K562 (cell line): ENCODE data around the gene RTN4. TPM values are rescaled to one million over a fixed set of nuclear protein-coding genes. Genes with fewer than 3 reads are reported as not detected.

Source experiments
- ATAC-seq: fragments of 200-7000 bp; cut with Tn5 transposase; 3 replicates; pipeline ENCODE4 v1.9.1; 2020; ENCODE audit warnings: moderate library complexity
- BruUV-seq: library from RNA; stranded (reverse); fragments of 400-500 nt; replicated peaks from 2 replicates; lab custom pipeline; 2021; lab: Mats Ljungman, UMichigan
- CTCF ChIA-PET: fragments of 300-600 bp; formaldehyde crosslinking; extraction: SDS; loops from one replicate; lab custom pipeline; 2021; ENCODE audit warnings: low intra/inter-chr PET ratio; lab: Yijun Ruan, JAX
- POLR2A ChIA-PET: fragments of 300-600, 350-650 bp; sonication (Branson Sonifier 250); formaldehyde crosslinking; extraction: SDS; loops from one replicate; lab custom pipeline; 2021; ENCODE audit warnings: antibody characterized with exemption, inconsistent platforms; lab: Yijun Ruan, JAX
- DNase-seq, 4 experiments: peaks; one replicate each; pipeline versions ENCODE4 v3.0.0 to v3.0.0-alpha.2; 2011 to 2018; ENCODE audit warnings: low spot score in 3 of 4, mixed read lengths in 3 of 4; ENCODE audit errors: extremely low read depth in 1 of 4
- FAIRE-seq: peaks from 2 replicates; lab custom pipeline; 2011; peaks lifted over from hg19 to GRCh38; lab: Jason Lieb, UNC
- H2AFZ ChIP-seq: 2 replicates; pipeline ENCODE4 v1.6.0; 2011; ENCODE audit warnings: low read depth, low read length, control low read depth, inconsistent platforms
- H3K27ac ChIP-seq: fragments of 200-600 bp; 3 replicates; pipeline ENCODE4 v1.8.0; 2011; ENCODE audit warnings: low read depth, mild to moderate bottlenecking, control low read depth, inconsistent platforms, low read length, moderate library complexity, mixed read lengths; ENCODE audit errors: extremely low read depth
- H3K27me3 ChIP-seq, 2 experiments: fragments of 300-600 bp in 1 of 2; 2 replicates in 1 of 2; 3 replicates in 1 of 2; pipeline versions ENCODE4 v1.6.0 to v1.8.0; 2011; ENCODE audit warnings: inconsistent platforms in 2 of 2, low read length in 2 of 2, mild to moderate bottlenecking in 1 of 2, mixed read lengths in 1 of 2, moderate library complexity in 1 of 2; ENCODE audit not compliant: control insufficient read depth in 2 of 2, insufficient read depth in 2 of 2
- H3K36me3 ChIP-seq: fragments of 300-600 bp; 3 replicates; pipeline ENCODE4 v1.8.0; 2011; ENCODE audit warnings: mild to moderate bottlenecking, low read length, inconsistent platforms; ENCODE audit not compliant: control insufficient read depth, insufficient read depth
- H3K4me1 ChIP-seq, 2 experiments: fragments of 200-600 bp in 1 of 2; replicated peaks in 1 of 2; 2 replicates in 1 of 2; 3 replicates in 1 of 2; pipeline versions ENCODE4 v1.5.1 to v1.8.0; 2011; ENCODE audit warnings: inconsistent platforms in 2 of 2, low read length in 2 of 2, mild to moderate bottlenecking in 1 of 2, mixed read lengths in 1 of 2, moderate library complexity in 1 of 2; ENCODE audit not compliant: control insufficient read depth in 2 of 2, insufficient read depth in 2 of 2
- H3K4me2 ChIP-seq: 2 replicates; pipeline ENCODE4 v1.6.1; 2011; ENCODE audit warnings: low read length, control low read depth, inconsistent platforms, mixed read lengths; ENCODE audit not compliant: insufficient read depth
- H3K4me3 ChIP-seq: fragments of 200-600 bp; sonication (generic), shearing (Covaris generic); 2 replicates; pipeline ENCODE4 v1.5.1; 2016; ENCODE audit warnings: control low read depth, inconsistent platforms
- H3K79me2 ChIP-seq: fragments of 200-600 bp; 3 replicates; pipeline ENCODE4 v1.8.0; 2011; ENCODE audit warnings: low read length, inconsistent platforms; ENCODE audit not compliant: control insufficient read depth, insufficient read depth
- H3K9ac ChIP-seq, 2 experiments: 2 replicates each; pipeline versions ENCODE4 v1.6.0 to v1.6.1; 2011; ENCODE audit warnings: low read depth in 2 of 2, low read length in 2 of 2, control low read depth in 1 of 2, inconsistent platforms in 1 of 2, mild to moderate bottlenecking in 1 of 2, mixed read lengths in 1 of 2; ENCODE audit not compliant: insufficient read depth in 1 of 2
- H3K9me1 ChIP-seq: one replicate; pipeline ENCODE4 v1.6.0; 2011; ENCODE audit warnings: inconsistent platforms, mild to moderate bottlenecking, low read length, moderate library complexity; ENCODE audit not compliant: control insufficient read depth, insufficient read depth
- H3K9me3 ChIP-seq: replicated peaks from 2 replicates; pipeline ENCODE4 v1.5.1; 2011; ENCODE audit warnings: low read depth, low read length, inconsistent platforms; ENCODE audit not compliant: control insufficient read depth, insufficient read depth
- H4K20me1 ChIP-seq: replicated peaks from 2 replicates; pipeline ENCODE4 v1.6.1; 2011; ENCODE audit warnings: low read length, inconsistent platforms, mixed read lengths; ENCODE audit not compliant: control insufficient read depth, insufficient read depth
- COPS2 ChIP-seq: fragments of 450-650 bp; conservative IDR thresholded peaks from 2 replicates; pipeline ENCODE4 v1.6.1; 2016; ENCODE audit warnings: mild to moderate bottlenecking, moderate library complexity
- E2F5 ChIP-seq: sonication (generic); formaldehyde crosslinking; IDR thresholded peaks from 2 replicates; pipeline ENCODE4 v1.8.0; 2022; ENCODE audit warnings: mild to moderate bottlenecking, missing genetic modification reagents
- JUNB ChIP-seq: fragments of 450-650 bp; formaldehyde crosslinking; conservative IDR thresholded peaks from 2 replicates; pipeline ENCODE4 v1.4.0; 2020; ENCODE audit warnings: mild to moderate bottlenecking
- TAF9B ChIP-seq: fragments of 450-650 bp; IDR thresholded peaks from 2 replicates; pipeline ENCODE4 v1.6.1; 2018; ENCODE audit warnings: mild to moderate bottlenecking; ENCODE audit not compliant: partially characterized antibody
- U2AF2 ChIP-seq: fragments of 200-400 bp; formaldehyde crosslinking; optimal IDR thresholded peaks from 2 replicates; pipeline ENCODE3; 2017; ENCODE audit warnings: low read depth, mild to moderate bottlenecking, low read length
- ZNF507 ChIP-seq: conservative IDR thresholded peaks from 2 replicates; pipeline ENCODE4 v1.6.1; 2017; ENCODE audit warnings: missing genetic modification characterization, missing compliant biosample characterization
- ZNF609 ChIP-seq: sonication (generic); formaldehyde crosslinking; IDR thresholded peaks from 2 replicates; pipeline ENCODE4 v1.8.1; 2023; ENCODE audit warnings: missing genetic modification reagents, mild to moderate bottlenecking, borderline replicate concordance
- WGBS: fragments of 100-300 bp; shearing (Covaris generic); methylation state at CpG from one replicate; pipeline ENCODE4 v1.1.6; 2016; ENCODE audit warnings: low coverage, mixed read lengths; ENCODE audit not compliant: insufficient coverage; ENCODE audit errors: missing lambda C conversion rate; 5-methylcytosine and 5-hydroxymethylcytosine counted together
- in situ Hi-C: fragments of 300-500 bp; cut with MboI; formaldehyde crosslinking; loops from 4 replicates; pipeline ENCODE4 v1.15.0; 2018; ENCODE audit warnings: inconsistent platforms, mixed read lengths
- intact Hi-C: fragments of 100-400 bp; cut with micrococcal nuclease; formaldehyde crosslinking; loops from 2 replicates; pipeline ENCODE4 v1.14.2; 2022
- polyA plus RNA-seq, 8 experiments: library from polyadenylated mRNA; depleted of rRNA in 4 of 8; stranded (reverse) in 5 of 8; unstranded in 3 of 8; fragments of >200 nt; fragmentation: Nextera tagmentation in 2 of 8; fragmentation: Illumina TruSeq in 1 of 8; extraction: Ambion mirVana in 2 of 8; extraction: Trizol in 1 of 8; gene quantifications; 2 replicates each; pipeline versions ENCODE4 v1.2.1 to v1.2.3, GENCODE V29; 2011 to 2014; ENCODE audit warnings: inconsistent platforms in 1 of 8, missing spikeins in 1 of 8
- total RNA-seq, 7 experiments: library from RNA; depleted of rRNA in 6 of 7; stranded (reverse); fragments of >200 nt in 6 of 7; fragmentation: Illumina TruSeq in 2 of 7; extraction: Trizol in 2 of 7; gene quantifications; 2 replicates each; pipeline versions ENCODE4 v1.2.1 to v1.2.3, GENCODE V29; 2011 to 2021; ENCODE audit warnings: low replicate concordance in 1 of 7

Gene RTN4
- total and polyA plus RNA-seq, 9 of the 15 experiments (the other 6 are each of a cell fraction or from before 2014, with no cell fraction given): 73.0 to 248 (median 116) TPM

GRCh38 chr2:54925022-54925421 lies 125.2 kb downstream of the RTN4 start:
- H3K27me3 ChIP-seq: peaks cover 0 to 6% of the 10 kb centered on the region in 2 experiments; a peak in 2 of 5 replicates
- no TSS peak for BruUV-seq
- in situ Hi-C loops (no loop called here), intact Hi-C loops (no loop called here)
- H3K9me1 ChIP-seq: no peaks in the 10 kb centered on the region
- no peak overlapping the region for H3K4me2 ChIP-seq
- ATAC-seq: no peak
- WGBS: 9% methylated on average over 4 of the region's 4 CpGs
- FAIRE-seq: no peak
- ChIA-PET POLR2A (interaction anchor here (0.7 to 1.1 kb wide), 3 partner anchors 8 to 48 kb away, joined by 3 to 4 read pairs (median 3); no protein-coding TSS in a partner anchor), CTCF (no interaction called here)
- H3K36me3 ChIP-seq: no peaks in the 10 kb centered on the region
- H4K20me1 ChIP-seq: no peaks in the 10 kb centered on the region
- no peak overlapping the region for H3K27ac ChIP-seq
- H3K4me3 ChIP-seq: no peak overlapping the region
- no peak overlapping the region for H3K9ac ChIP-seq
- TF ChIP-seq E2F5 (CRISPR knock-in tag): no peak
- no peak for TF ChIP-seq COPS2
- no peak for TF ChIP-seq ZNF609 (CRISPR knock-in tag)
- no peak for TF ChIP-seq TAF9B
- TF ChIP-seq JUNB (CRISPR knock-in tag): no peak
- no peak for TF ChIP-seq U2AF2
- TF ChIP-seq ZNF507: no peak
- H3K9me3 ChIP-seq: 0 out of 2 replicates have a peak, but pooled peaks cover 7% of the 10 kb centered on the region
- H3K79me2 ChIP-seq: no peaks in the 10 kb centered on the region
- DNase-seq: no peak
- no peak overlapping the region for H2AFZ ChIP-seq
- H3K4me1 ChIP-seq: no peaks in the 10 kb centered on the region
